GM19099 (cell line): ENCODE results near the gene KLF8.

Source experiments
- POLR2A ChIP-seq: IDR thresholded peaks from 3 replicates; pipeline ENCODE4 v1.6.1; 2011; ENCODE audit warnings: low read depth; ENCODE audit not compliant: insufficient read length; ENCODE audit errors: extremely low read depth

Gene KLF8

DNA sequence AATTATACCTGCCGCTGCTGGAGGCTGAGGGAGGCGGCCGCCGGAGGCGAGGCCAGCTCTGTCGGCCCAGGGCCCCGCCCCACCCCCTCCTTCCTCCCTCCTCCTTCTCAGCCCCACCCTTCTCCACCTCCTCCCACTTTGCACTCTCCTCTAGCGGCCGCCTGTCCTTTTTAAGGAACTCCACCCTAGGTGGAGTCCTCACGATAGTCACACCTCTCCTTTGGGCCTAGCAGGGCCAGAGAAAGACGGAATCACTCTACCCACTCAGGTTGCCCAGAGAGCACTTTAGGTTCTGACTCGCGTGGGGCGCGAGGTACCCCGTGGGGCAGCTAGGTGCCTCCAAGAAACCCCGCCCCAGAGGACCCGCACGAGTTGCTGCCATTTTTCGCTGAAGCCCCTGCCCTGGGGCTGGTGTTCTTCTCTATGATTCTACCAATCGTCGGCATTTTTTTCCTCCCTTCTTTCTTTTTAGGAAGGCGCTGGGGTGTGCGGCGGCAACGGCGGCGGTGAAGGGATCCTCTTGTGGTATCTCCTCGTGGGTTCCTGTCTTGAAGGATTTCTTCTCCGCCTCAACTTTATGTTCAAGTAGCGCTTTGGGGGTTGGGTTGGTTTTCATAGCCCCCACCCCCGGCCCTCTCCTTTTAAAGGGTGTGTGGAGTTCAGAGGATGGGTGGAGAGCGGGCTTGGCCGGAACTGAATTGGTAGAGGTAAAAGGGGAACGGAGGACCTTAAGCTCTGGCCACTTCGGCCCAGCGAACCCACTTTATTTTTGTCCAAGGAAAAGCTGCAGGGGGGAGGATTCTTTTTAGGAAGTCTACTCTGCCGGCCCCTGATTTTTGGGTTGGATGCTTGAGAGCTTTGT lies at the start of gene KLF8:
Gene KLF8 (plus strand): TSS at position 136 of the 862 bp plus-strand sequence. CDS start 979 bp downstream, outside the sequence.
- no peak for TF ChIP-seq POLR2A

DNA sequence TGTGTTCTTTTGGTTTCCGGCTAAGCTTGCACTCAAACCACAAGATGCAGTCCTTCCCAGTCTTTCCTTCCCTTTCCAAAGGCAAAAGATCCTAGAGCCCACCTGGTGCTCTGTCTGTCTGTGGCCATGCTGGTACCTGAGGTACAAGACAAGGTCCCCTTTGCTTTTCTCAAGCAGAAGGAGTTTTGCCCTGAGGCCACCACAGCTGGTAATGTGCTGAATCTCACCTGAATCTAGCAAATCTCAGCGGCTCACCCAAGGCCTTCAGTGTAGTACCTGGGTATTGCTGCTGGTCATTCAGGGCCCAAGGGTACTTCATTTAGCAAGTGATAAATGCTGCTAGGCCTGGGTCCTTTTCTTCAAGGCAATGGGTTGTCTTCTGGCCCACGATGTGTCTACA lies 20.5 kb upstream of the KLF8 start:
- no peak for TF ChIP-seq POLR2A

DNA sequence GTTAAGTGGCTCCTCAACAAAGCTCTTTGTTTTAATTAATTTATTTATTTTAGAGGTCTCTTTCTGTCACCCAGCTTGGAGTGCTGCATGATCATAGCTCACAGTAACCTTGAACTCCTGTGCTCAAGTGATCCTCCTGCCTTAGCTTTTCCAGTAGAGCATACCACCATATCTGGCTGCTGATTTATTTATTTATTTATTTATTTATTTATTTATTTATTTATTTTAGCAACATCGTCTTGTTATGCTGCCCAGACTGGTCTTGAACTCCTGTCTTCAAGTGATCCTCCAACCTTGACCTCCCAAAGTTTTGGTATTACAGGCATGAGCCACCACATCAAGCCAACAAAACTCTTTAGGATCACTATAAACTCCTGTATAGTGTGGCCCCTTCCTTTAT lies 15.8 kb upstream of the KLF8 start:
- no peak for TF ChIP-seq POLR2A

DNA sequence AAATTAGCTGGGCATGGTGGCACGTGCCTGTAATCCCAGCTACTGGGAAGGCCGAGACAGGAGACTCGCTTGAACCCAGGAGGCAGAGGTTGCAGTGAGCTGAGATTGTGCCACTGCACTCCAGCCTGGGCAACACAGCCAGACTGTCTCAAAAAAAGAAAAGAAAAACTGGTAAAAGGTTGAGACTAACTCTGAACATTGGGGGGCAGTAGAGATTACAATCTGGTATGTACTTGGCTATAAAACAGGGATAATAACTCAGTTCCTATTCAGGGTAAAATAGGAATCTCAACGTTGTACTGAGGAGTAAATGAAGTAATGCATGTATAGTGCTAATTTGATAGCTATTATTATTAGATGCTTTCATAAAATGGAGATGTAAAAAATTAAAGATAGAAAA lies 12.5 kb upstream of the KLF8 start:
- TF ChIP-seq POLR2A = no peak

DNA sequence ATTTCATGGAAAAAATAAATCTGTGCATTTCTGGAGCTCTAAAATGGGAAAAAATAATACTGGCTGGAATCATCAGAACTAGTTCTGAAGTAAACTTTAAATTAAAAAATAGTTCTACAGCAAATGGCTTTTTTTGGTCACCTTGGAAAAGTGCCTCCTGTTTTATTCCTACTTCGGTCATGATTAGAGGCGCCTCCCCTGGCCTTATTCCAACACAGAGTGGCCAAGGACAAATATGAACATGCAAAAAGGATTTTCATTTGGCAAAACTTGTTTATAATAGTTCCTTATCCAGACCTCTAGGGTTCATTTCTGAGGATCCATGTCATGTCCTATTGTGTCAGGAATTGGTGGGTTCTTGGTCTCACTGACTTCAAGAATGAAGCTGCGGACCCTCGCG lies 11.1 kb upstream of the KLF8 start:
- no peak for TF ChIP-seq POLR2A

DNA sequence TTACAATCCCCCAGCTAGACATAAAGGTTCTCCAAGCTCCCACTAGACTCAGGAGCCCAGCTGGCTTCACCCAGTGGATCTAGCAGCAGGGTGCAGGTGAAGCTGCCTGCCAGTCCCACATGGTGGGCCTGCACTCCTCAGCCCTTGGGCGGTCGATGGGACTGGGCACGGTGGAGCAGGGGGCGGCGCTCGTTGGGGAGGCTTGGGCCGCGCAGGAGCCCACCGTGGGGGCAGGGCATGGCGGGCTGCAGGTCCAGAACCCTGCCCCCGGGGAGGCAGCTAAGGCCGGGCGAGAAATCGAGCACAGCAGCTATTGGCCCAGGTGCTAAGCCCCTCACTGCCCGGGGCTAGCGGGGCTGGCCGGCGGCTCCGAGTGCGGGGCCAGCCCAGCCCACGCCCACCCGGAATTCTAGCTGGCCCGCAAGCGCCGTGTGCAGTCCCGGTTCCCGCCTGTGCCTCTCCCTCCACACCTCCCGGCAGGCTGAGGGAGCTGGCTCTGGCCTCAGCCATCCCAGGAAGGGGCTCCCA lies 9.6 kb upstream of the KLF8 start:
- TF ChIP-seq POLR2A = no peak

DNA sequence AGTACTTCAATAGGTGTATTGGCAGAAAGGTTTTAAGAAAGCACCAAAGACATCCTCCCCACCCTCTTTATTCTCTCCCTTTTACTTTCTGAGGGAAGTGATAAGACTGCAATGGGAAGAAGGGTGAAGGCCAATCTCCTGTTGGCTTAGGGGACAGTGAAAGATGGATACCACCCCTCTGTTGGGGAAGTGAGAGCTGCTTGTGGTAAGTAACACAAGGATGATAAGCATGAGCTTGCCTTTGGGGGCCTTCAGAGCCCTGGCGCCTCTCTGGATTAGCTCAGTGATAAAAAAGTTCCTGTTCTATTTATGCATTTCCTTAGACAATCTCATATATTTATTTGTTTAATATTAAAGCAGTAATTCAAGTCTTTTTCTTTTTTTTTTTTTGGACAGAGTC lies 5.2 kb upstream of the KLF8 start:
- no peak for TF ChIP-seq POLR2A

DNA sequence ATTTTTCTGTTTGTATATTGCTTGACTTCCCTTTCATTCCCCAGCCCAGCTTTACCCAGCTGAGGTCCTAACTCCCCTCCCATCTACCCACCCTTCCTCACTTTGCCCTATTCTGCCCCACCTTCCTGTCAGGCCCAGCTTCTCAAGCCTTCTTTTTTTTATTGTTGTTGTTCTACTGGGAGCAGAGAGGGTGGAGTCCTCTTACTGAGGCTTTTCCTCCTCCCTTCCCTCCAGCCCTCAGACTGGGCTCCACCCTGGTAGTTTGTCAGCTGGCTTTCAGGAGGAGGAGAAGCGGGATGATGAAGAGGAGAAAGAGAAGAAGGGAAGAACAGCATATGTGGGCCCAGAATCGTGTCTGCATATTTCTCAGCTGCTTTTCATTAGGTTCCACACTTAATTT lies 3.2 kb upstream of the KLF8 start:
- no peak for TF ChIP-seq POLR2A

DNA sequence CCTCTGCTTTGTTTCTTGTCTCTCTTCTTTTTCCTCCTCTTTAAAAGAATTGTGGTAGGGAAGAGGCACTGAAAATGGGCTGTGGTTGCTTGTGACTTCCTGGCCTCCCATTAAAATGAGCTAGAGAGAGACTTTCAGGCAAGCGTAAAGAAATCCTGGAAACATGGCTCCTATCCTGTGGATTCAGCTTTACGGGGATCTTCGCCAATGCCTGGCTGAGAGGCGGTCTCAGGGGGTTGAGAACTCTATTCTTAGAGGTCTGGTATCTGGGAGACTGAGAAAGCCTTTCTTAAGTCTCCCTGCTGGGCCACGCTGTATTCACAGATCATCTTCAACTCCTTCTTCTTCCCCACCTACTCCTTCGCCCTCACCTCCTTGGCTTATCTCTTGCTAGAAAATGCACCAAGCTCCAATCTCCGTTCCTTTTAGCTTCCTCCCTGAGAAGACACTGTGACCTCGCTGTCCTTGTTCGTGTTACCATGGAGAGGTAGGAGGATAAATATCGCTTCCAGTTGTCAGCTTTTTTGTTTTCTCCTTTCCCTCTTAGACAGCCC lies 542 bp upstream of the KLF8 start:
- TF ChIP-seq POLR2A = no peak

DNA sequence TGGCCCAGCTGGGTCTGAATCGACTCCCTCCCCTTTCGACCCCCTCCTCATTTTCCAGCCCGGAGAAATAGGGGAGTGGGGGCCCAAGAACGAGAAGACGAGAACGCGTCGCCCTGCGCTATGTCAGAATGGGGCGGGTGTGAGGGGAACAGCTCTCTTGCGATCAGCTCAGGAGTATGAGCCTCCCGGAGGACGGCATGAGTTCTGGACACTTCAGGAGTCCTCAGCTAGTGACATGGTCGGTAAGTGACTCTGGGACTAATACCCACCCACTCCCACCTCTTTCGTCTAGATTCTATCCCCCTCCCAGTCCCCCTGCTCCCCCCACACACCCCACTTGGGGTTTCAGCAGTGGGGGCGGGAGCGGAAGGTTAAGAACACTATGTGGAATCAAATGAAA lies 944 bp downstream of the KLF8 start:
- no peak for TF ChIP-seq POLR2A

DNA sequence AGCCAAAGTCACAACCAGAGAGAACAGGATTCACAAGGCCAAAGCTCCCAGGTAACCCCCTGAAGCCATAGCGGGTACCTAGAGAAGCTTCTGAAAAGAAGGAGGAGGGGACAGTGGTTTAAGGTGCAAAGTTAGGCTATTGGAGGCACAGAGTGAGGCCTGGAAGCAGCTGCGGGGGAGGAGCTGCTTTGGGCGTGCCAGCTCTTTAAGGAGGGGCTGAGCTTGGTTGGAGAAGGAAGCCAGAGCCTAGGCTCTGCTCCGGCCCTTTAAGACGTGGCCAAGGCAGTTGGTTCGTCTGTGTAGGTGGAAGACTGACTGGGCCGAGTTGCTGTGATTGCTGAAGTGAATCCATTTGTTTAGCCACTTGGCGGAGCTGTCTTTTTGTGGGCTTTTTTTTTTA lies 1.5 kb downstream of the KLF8 start:
- TF ChIP-seq POLR2A = no peak

DNA sequence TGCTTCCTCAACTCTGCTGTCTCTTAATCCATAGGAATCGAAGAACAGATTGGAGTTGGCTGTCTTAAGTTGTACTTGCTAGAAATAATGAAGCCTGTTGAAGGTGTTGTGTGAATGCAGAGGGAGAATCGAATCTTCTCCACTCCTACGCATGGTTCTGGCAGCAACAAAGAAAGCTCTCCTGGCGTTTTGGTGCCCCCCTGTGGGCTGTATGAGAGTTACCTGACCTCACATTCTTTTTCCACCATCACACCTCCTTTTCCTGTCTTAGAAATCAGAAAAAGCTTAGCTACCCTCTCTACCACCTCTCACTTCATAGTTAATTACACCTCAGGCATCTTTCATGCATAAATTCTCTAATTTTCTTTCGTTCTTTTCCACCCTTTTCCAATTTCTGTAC lies 16.3 kb downstream of the KLF8 start:
- TF ChIP-seq POLR2A = no peak

DNA sequence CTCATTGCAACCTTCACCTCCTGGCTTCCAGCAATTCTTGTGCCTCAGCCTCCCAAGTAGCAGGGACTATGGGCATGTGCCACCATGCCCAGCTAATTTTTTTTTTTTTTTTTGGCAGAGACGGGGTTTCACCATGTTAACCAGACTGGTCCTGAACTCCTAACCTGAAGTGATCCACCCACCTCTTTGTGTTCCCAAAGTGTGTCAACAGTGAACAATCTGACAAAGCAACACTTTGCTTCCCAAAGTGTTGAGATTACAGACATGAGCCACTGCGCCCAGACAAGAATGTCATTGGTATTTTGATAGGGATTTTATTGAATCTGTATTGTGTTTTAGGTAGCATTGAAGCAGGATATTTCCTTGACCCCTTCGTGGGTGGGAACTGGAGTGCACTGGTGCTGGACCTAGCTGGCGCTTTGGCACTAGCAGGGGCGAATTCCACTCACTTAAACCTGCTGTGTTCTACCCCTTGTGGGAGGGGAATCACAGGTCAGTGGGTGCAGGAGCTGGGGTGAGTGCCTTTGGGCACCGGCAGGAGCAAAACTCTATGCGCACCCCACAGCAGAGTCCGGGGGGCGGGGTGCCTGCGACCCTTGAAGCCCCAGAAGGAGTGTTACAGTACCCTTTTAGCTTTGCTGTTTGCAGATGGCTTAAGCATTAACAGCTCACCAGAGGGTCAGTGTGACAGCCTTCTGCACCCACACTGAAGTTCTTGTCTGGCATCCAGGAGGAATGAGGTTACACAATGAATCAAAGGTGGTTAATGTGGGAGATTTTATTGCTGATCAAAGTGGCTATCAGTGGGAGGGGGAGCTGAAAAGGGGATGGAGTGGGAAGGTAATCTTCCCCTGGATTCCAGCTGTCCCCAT lies 21.9 kb downstream of the KLF8 start:
- TF ChIP-seq POLR2A = no peak

DNA sequence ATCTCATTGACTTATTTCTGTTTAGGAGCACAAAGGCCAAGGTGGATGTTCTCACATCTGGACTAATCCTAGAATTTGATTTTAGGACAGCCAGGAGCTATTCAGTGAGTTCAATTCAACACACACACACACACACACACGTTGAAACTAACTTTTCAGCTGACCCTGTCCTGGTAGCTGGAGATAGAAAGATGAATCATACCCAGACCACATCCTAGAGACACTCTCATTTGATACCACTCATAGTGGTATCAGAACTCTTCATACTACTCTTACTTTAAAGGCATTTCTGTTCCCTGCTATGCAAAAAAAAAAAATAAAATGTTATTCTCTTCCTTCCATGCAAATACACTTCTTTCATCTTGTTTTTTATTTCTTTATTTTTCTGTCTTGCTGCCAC lies 36.7 kb downstream of the KLF8 start:
- TF ChIP-seq POLR2A = no peak

DNA sequence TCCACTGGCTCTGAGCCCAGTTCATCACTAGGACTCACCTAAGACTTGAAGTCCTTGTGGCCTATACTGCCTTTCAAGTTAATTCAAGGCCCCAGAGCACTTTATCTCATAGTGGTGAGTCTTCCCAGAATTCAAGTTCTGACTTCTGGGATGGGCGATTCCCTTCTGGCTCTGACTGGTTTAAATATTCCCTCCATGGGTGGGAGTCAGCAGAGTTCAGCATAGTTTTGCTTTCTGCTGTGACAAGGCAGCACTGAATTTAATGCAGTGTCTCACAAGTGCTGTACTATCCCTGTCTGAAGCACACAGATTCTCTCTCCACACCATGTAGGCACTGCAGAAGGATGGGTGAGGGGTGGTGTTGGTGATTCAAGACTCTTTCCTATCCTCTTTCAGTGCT lies 46.5 kb downstream of the KLF8 start:
- no peak for TF ChIP-seq POLR2A

DNA sequence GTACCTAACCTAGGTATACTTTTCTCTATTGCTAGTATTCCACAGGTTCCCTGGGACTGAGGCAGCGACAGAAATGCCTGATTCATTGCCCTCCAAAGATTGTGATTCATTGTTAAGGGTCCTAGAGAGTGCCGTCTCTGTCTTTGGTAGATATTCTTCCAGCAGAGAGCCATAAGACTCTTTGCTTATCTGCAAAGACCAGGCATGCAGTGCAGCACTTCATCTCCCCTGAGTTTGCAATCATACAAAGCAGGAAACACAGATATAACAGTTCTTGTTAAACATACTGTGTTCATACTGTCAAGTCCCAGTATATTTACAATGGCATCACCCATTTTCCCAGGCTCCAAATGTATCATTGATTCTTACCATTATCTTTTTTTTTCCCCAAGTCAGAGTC lies 47.7 kb downstream of the KLF8 start:
- no peak for TF ChIP-seq POLR2A

DNA sequence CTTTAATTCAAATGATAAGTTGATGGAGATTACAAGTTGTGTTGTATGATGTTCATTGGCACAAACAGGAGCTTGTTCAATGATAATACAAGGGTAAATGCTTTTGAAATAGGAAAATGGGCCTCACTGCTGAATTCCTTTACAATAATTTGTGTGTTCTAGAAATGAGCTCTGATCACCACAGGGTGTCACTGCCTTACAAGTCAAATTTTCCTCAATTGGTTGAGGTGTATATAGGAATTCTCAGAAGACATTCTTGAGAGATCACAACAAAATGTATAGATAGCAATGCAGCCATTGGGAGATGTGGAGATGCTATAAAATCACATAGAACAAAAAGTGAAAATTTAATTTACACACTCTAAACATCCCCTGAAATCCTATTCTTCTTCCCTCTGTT lies 49.6 kb downstream of the KLF8 start:
- no peak for TF ChIP-seq POLR2A
